ENCODE results near the gene GGPS1. TPM values are rescaled to one million over a fixed set of nuclear protein-coding genes. Genes with fewer than 3 reads are reported as not detected.

Gene GGPS1
- total and polyA plus RNA-seq, 8 donors = 30.5 to 51.5 (median 46.6) TPM

- ATAC-seq = no peak
- Histone ChIP-seq H3K36me3 (peaks cover 0 to 6% of the 10 kb centered on the region in 2 donors), H3K27me3 (no peaks in the 10 kb centered on the region), H3K4me1 (peaks cover 20 to 48% of the 10 kb centered on the region in 2 donors), H3K9me3 (no peaks in the 10 kb centered on the region), H3K27ac (no peak overlapping the region), H3K4me3 (no peak overlapping the region)
- no peak for DNase-seq
- TF ChIP-seq CTCF (IDR thresholded peaks at IDR 0.05) = no peak
- intact Hi-C loops (cut with DNase I) = no loop called here
Observed at GRCh38 chr1:235324296-235324695, 4.1 kb upstream of the GGPS1 start.

- no peak for TF ChIP-seq CTCF (IDR thresholded peaks at IDR 0.05)
- intact Hi-C loops (cut with DNase I) = no loop called here
- no peaks in the 10 kb centered on the region for H3K9me3 ChIP-seq
- DNase-seq (no peak), ATAC-seq (no peak)
- H3K27ac ChIP-seq = no peak overlapping the region
- H3K36me3 ChIP-seq = no peaks in the 10 kb centered on the region
- H3K27me3 ChIP-seq = no peaks in the 10 kb centered on the region
- peak overlapping the region in 1 of 2 donors; percentile 99 for H3K4me3 ChIP-seq
- H3K4me1 ChIP-seq = peaks cover 20 to 54% of the 10 kb centered on the region in 2 donors
Observed at GRCh38 chr1:235325139-235325538, 3.2 kb upstream of the GGPS1 start.

- Histone ChIP-seq H3K27me3 (no peaks in the 10 kb centered on the region), H3K9me3 (no peaks in the 10 kb centered on the region), H3K4me3 (peak overlapping the region in 1 of 2 donors; percentile 99), H3K36me3 (no peaks in the 10 kb centered on the region), H3K4me1 (peaks cover 27 to 61% of the 10 kb centered on the region in 2 donors), H3K27ac (no peak overlapping the region)
- ATAC-seq (no peak), DNase-seq (no peak)
- intact Hi-C loops (cut with DNase I) = no loop called here
- TF ChIP-seq CTCF (IDR thresholded peaks at IDR 0.05) = no peak
Observed at GRCh38 chr1:235325854-235326253, 2.5 kb upstream of the GGPS1 start.

GRCh38 chr1:235326719-235327558, 1.4 kb upstream of the GGPS1 start:
- Histone ChIP-seq H3K4me3 (peak overlapping the region; percentile 85 to 99), H3K9me3 (no peaks in the 10 kb centered on the region), H3K36me3 (no peaks in the 10 kb centered on the region), H3K27me3 (no peaks in the 10 kb centered on the region), H3K4me1 (peaks cover 33 to 68% of the 10 kb centered on the region in 2 donors), H3K27ac (peak overlapping the region; percentile 96 to 97)
- peak; percentile 37 to 87 (median 47) for DNase-seq
- ATAC-seq = peak; percentile 0
- TF ChIP-seq CTCF (IDR thresholded peaks at IDR 0.05) = no peak
- intact Hi-C loops (cut with DNase I) = no loop called here

GRCh38 chr1:235327559-235328270, 655 bp upstream of the GGPS1 start, which contains the start of gene ARID4B:
Gene ARID4B, minus strand, starts transcription at chr1:235328179. Its CDS starts 1,260 bp downstream, at chr1:235326919.
- intact Hi-C loops (cut with DNase I) = no loop called here
- Histone ChIP-seq H3K9me3 (no peaks in the 10 kb centered on the region), H3K27ac (peak within 1 kb of the TSS; percentile 96 to 97), H3K36me3 (no peaks in the 10 kb centered on the region), H3K4me3 (peak within 1 kb of the TSS; percentile 85 to 99), H3K27me3 (no peaks in the 10 kb centered on the region), H3K4me1 (peaks cover 33 to 69% of the 10 kb centered on the region in 2 donors)
- DNase-seq (peak in 2 of 4 donors; percentile 87 to 92), ATAC-seq (peak; percentile 24)
- TF ChIP-seq CTCF (IDR thresholded peaks at IDR 0.05) = no peak
